ENCODE data around the gene ZBTB46.

The ZBTB46 gene

DNA sequence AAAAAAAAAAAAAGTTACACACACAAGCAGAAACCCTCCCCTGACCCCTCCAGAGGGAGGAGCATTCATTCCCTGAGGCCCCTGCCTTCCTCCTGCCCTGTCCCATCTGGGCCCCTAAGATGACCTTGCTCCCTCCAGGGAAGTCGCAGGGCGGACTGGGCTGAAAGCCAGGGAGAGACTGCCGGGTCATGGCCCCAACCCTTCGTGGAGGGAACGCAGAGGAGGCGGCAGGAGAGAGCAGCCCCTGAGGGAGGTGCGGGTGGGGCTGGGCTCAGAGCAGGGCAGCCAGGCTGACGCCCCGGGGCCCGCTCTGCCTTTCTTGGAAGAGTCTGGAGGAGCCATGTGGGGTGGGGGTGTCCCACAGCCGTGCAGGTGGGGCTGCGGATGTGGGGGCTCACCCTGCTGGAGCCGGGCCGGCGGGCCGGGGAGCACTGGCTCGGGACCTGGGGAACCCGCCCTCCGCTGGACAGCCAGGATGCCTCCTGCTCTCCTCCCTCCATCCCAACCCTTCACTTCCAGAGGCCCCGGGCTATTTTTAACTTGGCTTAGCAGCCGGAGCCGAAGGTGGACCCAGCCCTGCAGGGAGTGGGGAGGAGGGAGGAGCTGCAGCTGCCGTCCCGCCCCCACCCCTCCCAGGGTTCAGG lies 15.2 kb upstream of the ZBTB46 start:
- DNase-seq = no peak
- H3K4me2 ChIP-seq (ENCODE audit: insufficient read depth, low read length) = no peak overlapping the region
- no peak for TF ChIP-seq EZH2 (IDR thresholded peaks at IDR 0.05; ENCODE audit: borderline replicate concordance, low read depth, low read length, severe bottlenecking)
- TF ChIP-seq CTCF (IDR thresholded peaks at IDR 0.05; ENCODE audit: borderline replicate concordance, extremely low read depth, low read length, poor library complexity, severe bottlenecking) = no peak
- no peak overlapping the region for H2AFZ ChIP-seq (ENCODE audit: low read depth, low read length)
- no peaks in the 10 kb centered on the region for H3K9me3 ChIP-seq (ENCODE audit: insufficient read depth, low read length, severe bottlenecking)
- H3K4me3 ChIP-seq (ENCODE audit: low read depth in 1 of 2, low read length in 2 of 2) = no peak overlapping the region
- no peaks in the 10 kb centered on the region for H3K36me3 ChIP-seq (ENCODE audit: insufficient read depth, low read length)
- H3K9ac ChIP-seq (ENCODE audit: low read depth, low read length) = no peak overlapping the region
- peaks cover 6% of the 10 kb centered on the region for H4K20me1 ChIP-seq (ENCODE audit: insufficient read depth, low read length)
- peaks cover 41% of the 10 kb centered on the region for H3K27me3 ChIP-seq (ENCODE audit: insufficient read depth, low read length, poor library complexity)
- H3K4me1 ChIP-seq (ENCODE audit: insufficient read depth, low read length) = no peaks in the 10 kb centered on the region
- no peaks in the 10 kb centered on the region for H3K79me2 ChIP-seq (ENCODE audit: insufficient read depth, low read length)
- peak; percentile 38; the same call in 1 of the 3 replicates for ATAC-seq (ENCODE audit: insufficient read depth, low read depth)
- no peak overlapping the region for H3K27ac ChIP-seq (ENCODE audit: low read length)

DNA sequence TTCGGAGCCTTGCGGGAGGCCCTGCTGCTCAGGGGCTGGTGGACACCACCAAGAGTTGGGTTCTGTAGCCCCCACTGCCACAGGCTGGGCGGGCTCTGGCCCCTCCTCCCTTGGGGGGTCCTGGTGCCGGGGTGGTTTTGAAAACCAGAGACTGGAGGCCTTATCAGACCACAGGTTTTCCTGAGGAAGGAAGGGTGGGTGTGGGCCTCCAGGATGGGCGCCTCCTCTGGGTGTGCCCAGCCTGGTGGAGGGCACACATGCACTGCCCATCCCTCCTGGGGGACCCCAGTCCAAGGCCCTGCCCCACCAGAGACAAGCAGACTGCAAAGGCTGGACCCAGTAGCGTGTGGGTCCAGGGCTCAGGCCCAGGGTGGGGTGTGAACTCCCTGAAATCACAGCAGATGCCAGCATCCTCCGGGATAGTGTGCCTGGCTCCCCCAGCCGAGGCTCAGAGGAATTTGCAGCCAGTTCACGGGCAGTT lies 13.5 kb upstream of the ZBTB46 start:
- no peak overlapping the region for H3K27ac ChIP-seq (ENCODE audit: low read length)
- H3K9ac ChIP-seq (ENCODE audit: low read depth, low read length) = no peak overlapping the region
- no peak for ATAC-seq (ENCODE audit: insufficient read depth, low read depth)
- H3K4me1 ChIP-seq (ENCODE audit: insufficient read depth, low read length) = no peaks in the 10 kb centered on the region
- peaks cover 41% of the 10 kb centered on the region for H3K27me3 ChIP-seq (ENCODE audit: insufficient read depth, low read length, poor library complexity)
- no peak for TF ChIP-seq EZH2 (IDR thresholded peaks at IDR 0.05; ENCODE audit: borderline replicate concordance, low read depth, low read length, severe bottlenecking)
- no peak for TF ChIP-seq CTCF (IDR thresholded peaks at IDR 0.05; ENCODE audit: borderline replicate concordance, extremely low read depth, low read length, poor library complexity, severe bottlenecking)
- H4K20me1 ChIP-seq (ENCODE audit: insufficient read depth, low read length) = peaks cover 6% of the 10 kb centered on the region
- no peaks in the 10 kb centered on the region for H3K9me3 ChIP-seq (ENCODE audit: insufficient read depth, low read length, severe bottlenecking)
- DNase-seq = no peak
- H2AFZ ChIP-seq (ENCODE audit: low read depth, low read length) = no peak overlapping the region
- no peak overlapping the region for H3K4me2 ChIP-seq (ENCODE audit: insufficient read depth, low read length)
- no peaks in the 10 kb centered on the region for H3K36me3 ChIP-seq (ENCODE audit: insufficient read depth, low read length)
- H3K4me3 ChIP-seq (ENCODE audit: low read depth in 1 of 2, low read length in 2 of 2) = no peak overlapping the region
- no peaks in the 10 kb centered on the region for H3K79me2 ChIP-seq (ENCODE audit: insufficient read depth, low read length)

GRCh38 chr20:63843778-63844177 lies 12.7 kb upstream of the ZBTB46 start:
- Histone ChIP-seq H2AFZ (ENCODE audit: low read depth, low read length) (no peak overlapping the region), H3K9ac (ENCODE audit: low read depth, low read length) (no peak overlapping the region), H3K27ac (ENCODE audit: low read length) (no peak overlapping the region), H3K79me2 (ENCODE audit: insufficient read depth, low read length) (no peaks in the 10 kb centered on the region), H3K9me3 (ENCODE audit: insufficient read depth, low read length, severe bottlenecking) (no peaks in the 10 kb centered on the region), H3K4me1 (ENCODE audit: insufficient read depth, low read length) (no peaks in the 10 kb centered on the region), H3K4me3 (ENCODE audit: low read depth in 1 of 2, low read length in 2 of 2) (no peak overlapping the region), H3K27me3 (ENCODE audit: insufficient read depth, low read length, poor library complexity) (peaks cover 41% of the 10 kb centered on the region), H4K20me1 (ENCODE audit: insufficient read depth, low read length) (peaks cover 6% of the 10 kb centered on the region), H3K4me2 (ENCODE audit: insufficient read depth, low read length) (no peak overlapping the region), H3K36me3 (ENCODE audit: insufficient read depth, low read length) (no peaks in the 10 kb centered on the region)
- no peak for TF ChIP-seq EZH2 (IDR thresholded peaks at IDR 0.05; ENCODE audit: borderline replicate concordance, low read depth, low read length, severe bottlenecking)
- TF ChIP-seq CTCF (IDR thresholded peaks at IDR 0.05; ENCODE audit: borderline replicate concordance, extremely low read depth, low read length, poor library complexity, severe bottlenecking) = no peak
- ATAC-seq (ENCODE audit: insufficient read depth, low read depth) = no peak
- no peak for DNase-seq

Measured in DND-41 (cell line).